HEK293 (cell line): ENCODE measurements around the gene SYNDIG1.

ENCODE experiments used
- CTCF ChIA-PET: fragments of 350-600 bp; formaldehyde crosslinking; extraction: SDS; loops from one replicate; lab custom pipeline; 2021; ENCODE audit warnings: antibody characterized with exemption; lab: Yijun Ruan, JAX
- POLR2A ChIA-PET: fragments of 300-600 bp; formaldehyde crosslinking; extraction: SDS; loops from one replicate; lab custom pipeline; 2020; ENCODE audit warnings: antibody characterized with exemption, inconsistent platforms; lab: Yijun Ruan, JAX
- H3K27ac ChIP-seq: fragments of 200-500 bp; sonication (Bioruptor generic); 2 replicates; pipeline ENCODE4 v1.5.1; 2014; ENCODE audit warnings: low read depth, low read length, control low read depth, inconsistent platforms; ENCODE audit errors: extremely low read depth
- H3K36me3 ChIP-seq, 2 experiments: fragments of 200-500 bp in 1 of 2; sonication (Bioruptor generic) in 1 of 2; 1 replicate in 1 of 2; 2 replicates in 1 of 2; pipeline ENCODE4 v1.5.1; 2014 to 2017; ENCODE audit warnings: inconsistent platforms in 2 of 2, low read length in 2 of 2; ENCODE audit not compliant: control insufficient read depth in 2 of 2, insufficient read depth in 1 of 2
- H3K4me1 ChIP-seq: fragments of 200-500 bp; sonication (Bioruptor generic); 2 replicates; pipeline ENCODE4 v1.5.1; 2014; ENCODE audit warnings: mild to moderate bottlenecking, low read length, inconsistent platforms; ENCODE audit not compliant: control insufficient read depth, insufficient read depth
- H3K4me3 ChIP-seq: 2 replicates; pipeline ENCODE4 v1.5.1; 2011; ENCODE audit warnings: low read depth, mild to moderate bottlenecking, control low read depth, low read length, moderate library complexity
- H3K9me3 ChIP-seq: fragments of 200-500 bp; sonication (Bioruptor generic); 2 replicates; pipeline ENCODE4 v1.5.1; 2014; ENCODE audit warnings: low read depth, low read length, inconsistent platforms; ENCODE audit not compliant: control insufficient read depth, insufficient read depth
- AEBP2 ChIP-seq: fragments of 450-650 bp; formaldehyde crosslinking; IDR thresholded peaks from 2 replicates; pipeline ENCODE4 v1.5.1; 2016; ENCODE audit warnings: missing biosample characterization, missing genetic modification characterization, borderline replicate concordance
- EGR2 ChIP-seq: fragments of 450-650 bp; formaldehyde crosslinking; IDR thresholded peaks from 2 replicates; pipeline ENCODE4 v1.5.1; 2016; ENCODE audit warnings: low read depth, missing biosample characterization, missing genetic modification characterization
- KLF17 ChIP-seq: fragments of 450-650 bp; formaldehyde crosslinking; IDR thresholded peaks from 2 replicates; pipeline ENCODE4 v1.5.1; 2016; ENCODE audit warnings: missing biosample characterization, missing genetic modification characterization
- SALL2 ChIP-seq: fragments of 450-650 bp; formaldehyde crosslinking; IDR thresholded peaks from 2 replicates; pipeline ENCODE4 v1.5.0; 2017; ENCODE audit warnings: missing biosample characterization, mild to moderate bottlenecking, missing genetic modification characterization, borderline replicate concordance
- YY1 ChIP-seq: fragments of 450-650 bp; formaldehyde crosslinking; IDR thresholded peaks from 2 replicates; pipeline ENCODE4 v1.5.1; 2018; ENCODE audit warnings: missing biosample characterization, missing genetic modification characterization
- YY2 ChIP-seq: fragments of 450-650 bp; formaldehyde crosslinking; IDR thresholded peaks from 2 replicates; pipeline ENCODE4 v1.5.1; 2016; ENCODE audit warnings: missing biosample characterization, missing genetic modification characterization
- ZBTB1 ChIP-seq: fragments of 450-650 bp; formaldehyde crosslinking; IDR thresholded peaks from 2 replicates; pipeline ENCODE4 v1.5.1; 2016; ENCODE audit warnings: missing biosample characterization, missing genetic modification characterization
- ZEB2 ChIP-seq: fragments of 450-650 bp; formaldehyde crosslinking; IDR thresholded peaks from 2 replicates; pipeline ENCODE4 v1.5.1; 2016; ENCODE audit warnings: missing biosample characterization, missing genetic modification characterization
- ZFP37 ChIP-seq: fragments of 450-650 bp; formaldehyde crosslinking; IDR thresholded peaks from 2 replicates; pipeline ENCODE4 v1.5.1; 2016; ENCODE audit warnings: missing biosample characterization, missing genetic modification characterization
- ZNF114 ChIP-seq: fragments of 450-650 bp; formaldehyde crosslinking; IDR thresholded peaks from 2 replicates; pipeline ENCODE4 v1.5.0; 2017; ENCODE audit warnings: missing biosample characterization, missing genetic modification characterization
- ZNF2 ChIP-seq: fragments of 450-650 bp; formaldehyde crosslinking; IDR thresholded peaks from 2 replicates; pipeline ENCODE4 v1.5.1; 2016; ENCODE audit warnings: missing biosample characterization, missing genetic modification characterization
- ZNF221 ChIP-seq: fragments of 450-650 bp; formaldehyde crosslinking; IDR thresholded peaks from 2 replicates; pipeline ENCODE4 v1.5.1; 2017; ENCODE audit warnings: missing biosample characterization, missing genetic modification characterization, borderline replicate concordance
- ZNF239 ChIP-seq: fragments of 450-650 bp; formaldehyde crosslinking; IDR thresholded peaks from 2 replicates; pipeline ENCODE4 v1.5.1; 2016; ENCODE audit warnings: missing biosample characterization, missing genetic modification characterization
- ZNF248 ChIP-seq: fragments of 450-650 bp; formaldehyde crosslinking; IDR thresholded peaks from 2 replicates; pipeline ENCODE4 v1.5.1; 2017; ENCODE audit warnings: missing biosample characterization, missing genetic modification characterization
- ZNF292 ChIP-seq: fragments of 450-650 bp; formaldehyde crosslinking; IDR thresholded peaks from 2 replicates; pipeline ENCODE4 v1.5.1; 2016; ENCODE audit warnings: low read depth, missing biosample characterization, missing genetic modification characterization, borderline replicate concordance
- ZNF341 ChIP-seq: fragments of 450-650 bp; formaldehyde crosslinking; IDR thresholded peaks from 2 replicates; pipeline ENCODE4; 2016; ENCODE audit warnings: low read depth, missing biosample characterization, missing genetic modification characterization
- ZNF354C ChIP-seq: fragments of 450-650 bp; formaldehyde crosslinking; IDR thresholded peaks from 2 replicates; pipeline ENCODE4 v1.5.1; 2016; ENCODE audit warnings: missing biosample characterization, missing genetic modification characterization, low read depth, borderline replicate concordance
- ZNF391 ChIP-seq: fragments of 450-650 bp; formaldehyde crosslinking; IDR thresholded peaks from 2 replicates; pipeline ENCODE4 v1.5.1; 2016; ENCODE audit warnings: low read depth, missing biosample characterization, missing genetic modification characterization, borderline replicate concordance
- ZNF404 ChIP-seq: fragments of 450-650 bp; formaldehyde crosslinking; IDR thresholded peaks from 2 replicates; pipeline ENCODE4 v1.5.1; 2017; ENCODE audit warnings: missing biosample characterization, missing genetic modification characterization
- ZNF514 ChIP-seq: fragments of 450-650 bp; formaldehyde crosslinking; IDR thresholded peaks from 2 replicates; pipeline ENCODE4 v1.5.1; 2016; ENCODE audit warnings: missing biosample characterization, missing genetic modification characterization
- ZNF549 ChIP-seq: fragments of 450-650 bp; IDR thresholded peaks from 2 replicates; pipeline ENCODE4 v1.5.1; 2018; ENCODE audit warnings: missing biosample characterization, missing genetic modification characterization, mild to moderate bottlenecking, inconsistent platforms, moderate library complexity
- ZNF561 ChIP-seq: fragments of 450-650 bp; IDR thresholded peaks from 2 replicates; pipeline ENCODE4 v1.5.1; 2018; ENCODE audit warnings: missing biosample characterization, missing genetic modification characterization, borderline replicate concordance
- ZNF621 ChIP-seq: fragments of 450-650 bp; formaldehyde crosslinking; IDR thresholded peaks from 2 replicates; pipeline ENCODE4 v1.5.1; 2017; ENCODE audit warnings: missing biosample characterization, missing genetic modification characterization
- ZNF785 ChIP-seq: fragments of 450-650 bp; formaldehyde crosslinking; IDR thresholded peaks from 2 replicates; pipeline ENCODE4 v1.5.1; 2016; ENCODE audit warnings: missing biosample characterization, missing genetic modification characterization
- ZSCAN4 ChIP-seq: fragments of 450-650 bp; formaldehyde crosslinking; IDR thresholded peaks from 2 replicates; pipeline ENCODE4 v1.5.1; 2017; ENCODE audit warnings: missing biosample characterization, missing genetic modification characterization
- TF ChIP-seq, protein P1 (sequence below): fragments of 450-650 bp; formaldehyde crosslinking; IDR thresholded peaks from 2 replicates; pipeline ENCODE4 v1.5.1; 2016; ENCODE audit warnings: missing biosample characterization, missing genetic modification characterization
- TF ChIP-seq, protein P2 (sequence below): fragments of 450-650 bp; formaldehyde crosslinking; IDR thresholded peaks from 2 replicates; pipeline ENCODE4 v1.5.1; 2016; ENCODE audit warnings: missing biosample characterization, missing genetic modification characterization

The SYNDIG1 gene

GRCh38 chr20:24691901-24692351 is 222.5 kb downstream of the SYNDIG1 start:
- TF ChIP-seq ZNF785 (tag by site-specific recombination) (no peak), ZNF404 (no peak), ZSCAN4 (no peak), ZNF561 (no peak), ZNF221 (tag by site-specific recombination) (no peak), ZNF514 (tag by site-specific recombination) (no peak), ZEB2 (no peak), ZFP37 (tag by site-specific recombination) (no peak), ZNF354C (tag by site-specific recombination) (no peak), KLF17 (no peak), EGR2 (no peak), ZNF341 (tag by site-specific recombination) (no peak), ZNF549 (tag by site-specific recombination) (no peak), ZNF248 (tag by site-specific recombination) (no peak), ZNF114 (tag by site-specific recombination) (no peak)
- TF ChIP-seq, protein P1, sequence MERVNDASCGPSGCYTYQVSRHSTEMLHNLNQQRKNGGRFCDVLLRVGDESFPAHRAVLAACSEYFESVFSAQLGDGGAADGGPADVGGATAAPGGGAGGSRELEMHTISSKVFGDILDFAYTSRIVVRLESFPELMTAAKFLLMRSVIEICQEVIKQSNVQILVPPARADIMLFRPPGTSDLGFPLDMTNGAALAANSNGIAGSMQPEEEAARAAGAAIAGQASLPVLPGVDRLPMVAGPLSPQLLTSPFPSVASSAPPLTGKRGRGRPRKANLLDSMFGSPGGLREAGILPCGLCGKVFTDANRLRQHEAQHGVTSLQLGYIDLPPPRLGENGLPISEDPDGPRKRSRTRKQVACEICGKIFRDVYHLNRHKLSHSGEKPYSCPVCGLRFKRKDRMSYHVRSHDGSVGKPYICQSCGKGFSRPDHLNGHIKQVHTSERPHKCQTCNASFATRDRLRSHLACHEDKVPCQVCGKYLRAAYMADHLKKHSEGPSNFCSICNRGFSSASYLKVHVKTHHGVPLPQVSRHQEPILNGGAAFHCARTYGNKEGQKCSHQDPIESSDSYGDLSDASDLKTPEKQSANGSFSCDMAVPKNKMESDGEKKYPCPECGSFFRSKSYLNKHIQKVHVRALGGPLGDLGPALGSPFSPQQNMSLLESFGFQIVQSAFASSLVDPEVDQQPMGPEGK (tag by site-specific recombination), result no peak
- POLR2A ChIA-PET, result no interaction called here
- Histone ChIP-seq H3K27ac (no peak overlapping the region), H3K36me3 (no peaks in the 10 kb centered on the region), H3K4me1 (no peaks in the 10 kb centered on the region), H3K9me3 (no peaks in the 10 kb centered on the region), H3K4me3 (no peak overlapping the region)
- CTCF ChIA-PET, result no interaction called here

- CTCF ChIA-PET, result interaction anchor here (0.6 kb wide), 1 partner anchor 487 kb away, joined by 3 read pairs; no protein-coding TSS in a partner anchor
- Histone ChIP-seq H3K4me1 (no peaks in the 10 kb centered on the region), H3K36me3 (no peaks in the 10 kb centered on the region), H3K4me3 (no peak overlapping the region), H3K9me3 (no peaks in the 10 kb centered on the region), H3K27ac (no peak overlapping the region)
- POLR2A ChIA-PET, result no interaction called here
- no peak for TF ChIP-seq ZNF621
- TF ChIP-seq YY1, result no peak
- TF ChIP-seq ZNF391 (tag by site-specific recombination), result no peak
- no peak for TF ChIP-seq SALL2 (tag by site-specific recombination)
- no peak for TF ChIP-seq AEBP2 (tag by site-specific recombination)
- TF ChIP-seq, protein P2, sequence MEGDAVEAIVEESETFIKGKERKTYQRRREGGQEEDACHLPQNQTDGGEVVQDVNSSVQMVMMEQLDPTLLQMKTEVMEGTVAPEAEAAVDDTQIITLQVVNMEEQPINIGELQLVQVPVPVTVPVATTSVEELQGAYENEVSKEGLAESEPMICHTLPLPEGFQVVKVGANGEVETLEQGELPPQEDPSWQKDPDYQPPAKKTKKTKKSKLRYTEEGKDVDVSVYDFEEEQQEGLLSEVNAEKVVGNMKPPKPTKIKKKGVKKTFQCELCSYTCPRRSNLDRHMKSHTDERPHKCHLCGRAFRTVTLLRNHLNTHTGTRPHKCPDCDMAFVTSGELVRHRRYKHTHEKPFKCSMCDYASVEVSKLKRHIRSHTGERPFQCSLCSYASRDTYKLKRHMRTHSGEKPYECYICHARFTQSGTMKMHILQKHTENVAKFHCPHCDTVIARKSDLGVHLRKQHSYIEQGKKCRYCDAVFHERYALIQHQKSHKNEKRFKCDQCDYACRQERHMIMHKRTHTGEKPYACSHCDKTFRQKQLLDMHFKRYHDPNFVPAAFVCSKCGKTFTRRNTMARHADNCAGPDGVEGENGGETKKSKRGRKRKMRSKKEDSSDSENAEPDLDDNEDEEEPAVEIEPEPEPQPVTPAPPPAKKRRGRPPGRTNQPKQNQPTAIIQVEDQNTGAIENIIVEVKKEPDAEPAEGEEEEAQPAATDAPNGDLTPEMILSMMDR (tag by site-specific recombination), result no peak
- TF ChIP-seq, protein P1 (tag by site-specific recombination), result no peak
- TF ChIP-seq ZNF292, result no peak
- no peak for TF ChIP-seq ZNF2
- no peak for TF ChIP-seq YY2 (tag by site-specific recombination)
- no peak for TF ChIP-seq ZBTB1
- TF ChIP-seq ZNF239, result no peak
Measured at GRCh38 chr20:24692446-24693200, 223.2 kb downstream of the SYNDIG1 start.
